NB4 (cell line): ENCODE measurements around the gene FCAMR.
A peak's percentile ranks its signal among the peaks of the same experiment; 100 is the strongest.

Experiments
- DNase-seq: peaks from one replicate; pipeline ENCODE4 v3.0.0; 2010; ENCODE audit warnings: low read depth
- H3K4me3 ChIP-seq: one replicate; pipeline ENCODE4 v1.5.1; 2011; ENCODE audit warnings: mild to moderate bottlenecking, low read depth, low read length, moderate library complexity
- MYC ChIP-seq: IDR thresholded peaks from 2 replicates; pipeline ENCODE4 v1.6.1; 2011; ENCODE audit warnings: low read depth, low read length
- POLR2A ChIP-seq: IDR thresholded peaks from 2 replicates; pipeline ENCODE4 v1.6.1; 2011; ENCODE audit warnings: mild to moderate bottlenecking; ENCODE audit not compliant: insufficient read length; ENCODE audit errors: extremely low read depth
- TF ChIP-seq, protein P1 (sequence below): IDR thresholded peaks from 2 replicates; pipeline ENCODE4 v1.6.1; 2011; ENCODE audit warnings: low read depth, low read length
- TF ChIP-seq, protein P2 (sequence below): IDR thresholded peaks from one replicate; pipeline ENCODE4 v1.5.1; 2012; ENCODE audit warnings: low read depth, low read length

FCAMR gene

DNA sequence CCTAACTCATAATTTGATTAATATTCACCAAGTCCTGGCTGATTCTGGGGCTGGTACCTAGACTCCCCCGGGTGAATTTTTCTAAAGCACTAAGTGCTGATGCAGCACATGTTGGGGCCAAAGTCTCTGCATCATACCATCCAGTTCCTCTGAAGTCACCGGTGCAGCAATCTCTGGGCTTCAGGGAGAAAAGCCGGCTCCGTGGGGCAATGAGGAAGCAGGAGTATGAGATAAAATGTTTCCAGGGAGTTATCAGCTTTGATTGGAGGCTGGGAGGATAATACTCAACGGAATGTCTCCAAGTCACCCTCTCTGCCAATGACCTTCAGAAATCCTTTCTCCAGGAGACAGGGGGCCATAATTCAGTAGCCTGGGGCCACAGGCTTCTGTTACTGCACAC is 1.2 kb downstream of the FCAMR start:
- TF ChIP-seq, protein P1, sequence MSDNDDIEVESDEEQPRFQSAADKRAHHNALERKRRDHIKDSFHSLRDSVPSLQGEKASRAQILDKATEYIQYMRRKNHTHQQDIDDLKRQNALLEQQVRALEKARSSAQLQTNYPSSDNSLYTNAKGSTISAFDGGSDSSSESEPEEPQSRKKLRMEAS, result no peak
- no peak overlapping the region for H3K4me3 ChIP-seq
- DNase-seq, result no peak

DNA sequence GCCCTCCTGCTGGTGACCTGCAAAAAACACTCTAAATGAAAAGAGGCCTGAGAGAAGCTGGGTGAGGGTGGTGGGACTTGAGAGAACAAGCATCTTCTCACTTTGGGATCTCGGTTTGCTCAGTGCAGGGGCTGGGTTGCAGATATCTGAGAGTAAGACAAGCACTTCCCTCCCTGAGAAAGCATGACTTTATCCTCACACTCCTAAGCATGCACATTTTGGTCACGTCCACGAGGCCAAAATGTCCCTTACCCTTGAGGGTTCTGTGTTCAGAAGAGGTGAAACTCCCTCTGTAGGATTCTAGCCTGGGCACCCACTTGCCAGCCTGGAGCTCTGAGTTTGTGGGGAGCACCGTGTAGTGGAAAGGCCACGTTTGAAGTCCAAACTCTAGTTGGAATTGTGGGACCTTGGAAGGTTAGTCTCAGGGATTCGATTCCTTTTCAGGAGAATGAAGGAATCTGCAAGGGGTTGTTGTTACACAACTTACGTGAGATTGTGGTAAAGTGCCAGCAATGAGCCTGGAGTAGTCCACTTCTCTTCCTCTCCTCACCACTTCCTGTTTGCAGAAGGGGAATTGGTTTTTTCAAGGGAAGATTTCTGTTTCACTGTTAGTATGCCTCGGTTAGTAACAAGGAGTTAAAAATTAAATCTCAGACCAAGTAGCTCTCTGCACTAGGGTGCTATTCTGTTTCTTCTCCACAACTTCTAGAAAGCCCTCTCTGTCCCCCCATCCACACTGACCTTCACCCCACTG is 3.0 kb downstream of the FCAMR start:
- TF ChIP-seq, protein P1, result no peak; the same call in 1 of the 2 replicates
- TF ChIP-seq, protein P2, sequence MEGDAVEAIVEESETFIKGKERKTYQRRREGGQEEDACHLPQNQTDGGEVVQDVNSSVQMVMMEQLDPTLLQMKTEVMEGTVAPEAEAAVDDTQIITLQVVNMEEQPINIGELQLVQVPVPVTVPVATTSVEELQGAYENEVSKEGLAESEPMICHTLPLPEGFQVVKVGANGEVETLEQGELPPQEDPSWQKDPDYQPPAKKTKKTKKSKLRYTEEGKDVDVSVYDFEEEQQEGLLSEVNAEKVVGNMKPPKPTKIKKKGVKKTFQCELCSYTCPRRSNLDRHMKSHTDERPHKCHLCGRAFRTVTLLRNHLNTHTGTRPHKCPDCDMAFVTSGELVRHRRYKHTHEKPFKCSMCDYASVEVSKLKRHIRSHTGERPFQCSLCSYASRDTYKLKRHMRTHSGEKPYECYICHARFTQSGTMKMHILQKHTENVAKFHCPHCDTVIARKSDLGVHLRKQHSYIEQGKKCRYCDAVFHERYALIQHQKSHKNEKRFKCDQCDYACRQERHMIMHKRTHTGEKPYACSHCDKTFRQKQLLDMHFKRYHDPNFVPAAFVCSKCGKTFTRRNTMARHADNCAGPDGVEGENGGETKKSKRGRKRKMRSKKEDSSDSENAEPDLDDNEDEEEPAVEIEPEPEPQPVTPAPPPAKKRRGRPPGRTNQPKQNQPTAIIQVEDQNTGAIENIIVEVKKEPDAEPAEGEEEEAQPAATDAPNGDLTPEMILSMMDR, result no peak
- no peak for TF ChIP-seq POLR2A
- TF ChIP-seq MYC, result no peak
- H3K4me3 ChIP-seq, result no peak overlapping the region
- peak; percentile 77 for DNase-seq

DNA sequence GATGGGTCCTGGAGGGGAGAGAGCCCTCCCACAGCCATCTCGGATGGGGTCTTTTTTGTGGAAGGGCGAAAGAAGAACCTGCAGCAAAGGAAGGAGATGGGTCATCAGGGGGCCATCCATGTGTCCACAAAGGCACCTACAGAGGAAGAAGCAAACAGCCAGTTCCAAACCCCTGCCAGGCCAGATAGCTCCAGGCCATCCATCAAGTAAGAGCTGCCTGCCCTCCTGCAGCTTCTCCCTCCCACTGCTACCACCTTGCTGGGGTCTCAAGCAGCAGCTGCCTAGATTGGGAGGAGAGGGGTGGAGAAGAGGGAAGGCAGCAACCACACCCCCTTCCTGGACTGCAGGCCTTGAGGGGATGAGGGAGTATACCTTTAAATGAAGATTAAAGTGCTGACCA is 4.5 kb downstream of the FCAMR start:
- TF ChIP-seq, protein P1, result no peak
- TF ChIP-seq MYC (no peak), POLR2A (no peak)
- TF ChIP-seq, protein P2, result no peak
- no peak for DNase-seq
- H3K4me3 ChIP-seq, result no peak overlapping the region

DNA sequence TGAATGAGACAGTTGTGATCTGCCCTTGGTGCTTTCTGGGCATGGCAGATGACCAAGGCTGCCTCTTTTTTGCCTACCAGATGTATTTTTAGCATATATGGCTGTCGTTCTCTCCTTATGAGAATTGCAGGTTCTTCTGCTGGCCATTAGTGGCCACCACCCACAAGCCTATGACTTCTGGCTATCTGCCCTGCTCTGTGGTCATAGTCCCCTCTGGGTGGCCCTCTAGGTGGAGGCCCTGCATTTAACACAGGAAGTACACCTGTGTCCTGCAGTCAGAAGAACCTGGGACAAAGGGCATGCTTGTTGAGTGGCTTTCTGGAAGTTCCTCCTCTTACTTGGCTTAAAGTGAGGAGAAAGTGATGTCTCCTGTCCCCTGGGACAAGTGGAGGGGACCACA is 6.5 kb downstream of the FCAMR start:
- DNase-seq, result no peak
- TF ChIP-seq, protein P1, result no peak
- TF ChIP-seq POLR2A (no peak), MYC (no peak)
- TF ChIP-seq, protein P2, result no peak
- H3K4me3 ChIP-seq, result no peak overlapping the region

DNA sequence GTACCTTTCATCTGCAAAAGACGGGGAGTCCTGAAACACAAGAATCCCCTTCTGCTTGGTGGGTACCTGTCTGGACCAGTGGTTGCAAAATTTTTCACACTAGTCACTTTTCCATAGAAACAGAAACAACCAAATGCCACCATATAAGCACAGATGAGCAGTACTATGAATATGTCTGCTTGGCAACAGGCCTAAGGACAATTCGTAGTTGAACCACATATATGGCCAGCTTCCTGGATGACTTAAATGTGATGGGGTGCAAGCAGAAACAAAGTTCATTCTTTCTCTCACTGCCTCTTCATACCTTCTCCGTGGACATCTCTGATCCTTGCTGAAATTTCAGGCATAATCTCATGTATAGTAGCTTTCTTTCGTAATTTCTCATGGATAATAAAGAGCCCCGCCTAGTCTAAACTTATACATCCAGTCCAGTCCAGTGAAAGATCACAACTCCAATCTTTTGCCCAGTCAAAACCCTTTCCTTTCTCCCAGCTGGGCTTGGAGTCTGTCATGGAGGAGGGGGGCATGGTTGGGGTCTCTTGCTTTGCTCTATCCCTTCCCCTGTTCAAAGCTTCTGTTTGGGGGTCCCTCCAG is 7.0 kb downstream of the FCAMR start:
- DNase-seq, result no peak
- H3K4me3 ChIP-seq, result no peak overlapping the region
- no peak for TF ChIP-seq MYC
- no peak for TF ChIP-seq POLR2A
- TF ChIP-seq, protein P1, result no peak
- TF ChIP-seq, protein P2, result no peak

DNA sequence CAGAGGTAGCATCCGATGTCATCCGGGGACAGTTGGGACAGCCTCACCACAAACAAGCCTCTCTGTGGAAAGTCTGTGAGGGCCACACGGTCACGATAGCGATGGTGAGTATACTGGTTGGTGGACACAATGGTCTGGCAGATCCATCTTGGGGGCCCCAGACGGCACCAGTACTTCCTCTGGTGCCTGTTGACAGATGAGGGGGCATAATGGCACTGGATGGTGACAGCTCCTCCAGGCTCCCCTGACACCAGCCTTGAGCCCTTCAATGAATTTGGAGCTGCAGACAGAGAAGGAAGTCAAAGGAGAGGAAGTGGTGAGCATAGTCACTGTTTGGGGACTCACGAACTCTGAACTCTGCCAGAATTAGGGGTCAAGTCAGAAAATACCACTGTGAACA is 8.0 kb downstream of the FCAMR start:
- H3K4me3 ChIP-seq, result no peak overlapping the region
- TF ChIP-seq, protein P2, result no peak
- TF ChIP-seq POLR2A (no peak), MYC (no peak)
- TF ChIP-seq, protein P1, result no peak
- peak; percentile 78 for DNase-seq
